HG02884 (cell line): ENCODE data around the gene ADGRF5.

ENCODE experiments used
- ATAC-seq: cut with Tn5 transposase; IDR thresholded peaks from one replicate; pipeline ENCODE4 v1.9.1; 2021; ENCODE audit warnings: mild to moderate bottlenecking, moderate library complexity; ENCODE audit not compliant: unreplicated experiment

ADGRF5 gene, protein sequence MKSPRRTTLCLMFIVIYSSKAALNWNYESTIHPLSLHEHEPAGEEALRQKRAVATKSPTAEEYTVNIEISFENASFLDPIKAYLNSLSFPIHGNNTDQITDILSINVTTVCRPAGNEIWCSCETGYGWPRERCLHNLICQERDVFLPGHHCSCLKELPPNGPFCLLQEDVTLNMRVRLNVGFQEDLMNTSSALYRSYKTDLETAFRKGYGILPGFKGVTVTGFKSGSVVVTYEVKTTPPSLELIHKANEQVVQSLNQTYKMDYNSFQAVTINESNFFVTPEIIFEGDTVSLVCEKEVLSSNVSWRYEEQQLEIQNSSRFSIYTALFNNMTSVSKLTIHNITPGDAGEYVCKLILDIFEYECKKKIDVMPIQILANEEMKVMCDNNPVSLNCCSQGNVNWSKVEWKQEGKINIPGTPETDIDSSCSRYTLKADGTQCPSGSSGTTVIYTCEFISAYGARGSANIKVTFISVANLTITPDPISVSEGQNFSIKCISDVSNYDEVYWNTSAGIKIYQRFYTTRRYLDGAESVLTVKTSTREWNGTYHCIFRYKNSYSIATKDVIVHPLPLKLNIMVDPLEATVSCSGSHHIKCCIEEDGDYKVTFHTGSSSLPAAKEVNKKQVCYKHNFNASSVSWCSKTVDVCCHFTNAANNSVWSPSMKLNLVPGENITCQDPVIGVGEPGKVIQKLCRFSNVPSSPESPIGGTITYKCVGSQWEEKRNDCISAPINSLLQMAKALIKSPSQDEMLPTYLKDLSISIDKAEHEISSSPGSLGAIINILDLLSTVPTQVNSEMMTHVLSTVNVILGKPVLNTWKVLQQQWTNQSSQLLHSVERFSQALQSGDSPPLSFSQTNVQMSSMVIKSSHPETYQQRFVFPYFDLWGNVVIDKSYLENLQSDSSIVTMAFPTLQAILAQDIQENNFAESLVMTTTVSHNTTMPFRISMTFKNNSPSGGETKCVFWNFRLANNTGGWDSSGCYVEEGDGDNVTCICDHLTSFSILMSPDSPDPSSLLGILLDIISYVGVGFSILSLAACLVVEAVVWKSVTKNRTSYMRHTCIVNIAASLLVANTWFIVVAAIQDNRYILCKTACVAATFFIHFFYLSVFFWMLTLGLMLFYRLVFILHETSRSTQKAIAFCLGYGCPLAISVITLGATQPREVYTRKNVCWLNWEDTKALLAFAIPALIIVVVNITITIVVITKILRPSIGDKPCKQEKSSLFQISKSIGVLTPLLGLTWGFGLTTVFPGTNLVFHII (N-terminal part only)

DNA sequence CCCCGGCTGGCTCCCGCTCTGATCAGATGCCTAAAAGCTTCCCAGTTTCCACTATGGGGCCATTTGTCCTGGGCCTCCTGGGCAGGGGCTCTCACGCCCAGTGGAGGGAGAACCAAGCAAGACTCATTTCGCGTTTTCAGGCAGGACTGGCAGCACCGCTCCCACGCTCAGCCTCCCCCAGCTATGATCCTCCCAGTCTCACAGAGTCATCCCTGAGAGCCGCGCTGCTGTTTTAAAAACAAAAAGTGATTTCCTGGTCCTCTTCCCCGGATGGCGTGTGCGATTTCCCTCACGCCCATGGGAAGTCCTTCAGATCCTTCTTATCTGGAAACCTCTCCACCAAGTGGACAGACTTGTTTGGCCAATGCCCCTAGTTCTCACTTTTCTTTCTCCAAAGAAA is at the start of gene ADGRF5:
Gene ADGRF5 (minus strand): TSS at position 208 of the 400 bp plus-strand sequence. CDS start 15,176 bp downstream, outside the sequence.
- ATAC-seq: no peak

DNA sequence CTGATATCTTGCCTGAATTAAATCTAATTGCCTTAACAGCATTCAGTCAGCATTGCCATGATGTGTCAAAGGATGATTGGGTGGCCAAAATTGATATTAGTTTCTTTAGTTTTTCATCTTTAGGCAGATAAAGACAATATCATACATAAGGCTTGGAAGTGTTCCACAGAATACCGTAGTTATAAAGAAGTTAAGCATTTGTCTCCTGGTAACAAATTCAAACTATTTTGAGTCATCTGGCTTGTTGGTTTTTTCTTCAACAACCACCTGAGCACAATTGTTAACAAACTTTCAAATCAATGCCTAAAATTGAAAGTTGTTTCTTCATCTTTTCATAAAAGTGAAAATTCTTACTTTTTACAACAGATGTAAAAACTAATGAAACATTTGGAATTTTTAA is 47.5 kb upstream of the ADGRF5 start:
- no peak for ATAC-seq

DNA sequence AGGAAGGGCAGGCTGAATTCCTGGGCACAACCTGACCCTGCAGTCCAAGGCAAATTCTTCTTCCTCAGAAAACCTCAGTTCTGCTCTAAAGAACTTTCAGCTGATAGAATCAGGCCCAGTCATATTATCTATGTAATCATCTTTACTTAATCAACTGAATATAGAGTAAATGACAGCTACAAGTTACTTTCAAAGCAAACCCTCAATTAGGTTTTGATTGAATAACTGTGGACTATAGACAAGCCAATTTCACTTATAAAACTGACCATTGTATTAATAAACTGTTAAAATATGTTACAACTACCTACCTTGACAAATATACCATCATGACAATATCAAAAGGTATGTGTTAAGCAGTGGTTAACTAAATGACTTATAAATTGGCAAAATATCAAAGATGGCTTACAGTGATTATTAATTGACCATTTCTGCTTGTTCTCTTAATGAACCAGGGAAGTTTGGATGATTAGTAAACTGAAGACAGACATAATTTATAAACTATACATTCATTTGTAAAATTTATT is 46.1 kb upstream of the ADGRF5 start:
- ATAC-seq: no peak

DNA sequence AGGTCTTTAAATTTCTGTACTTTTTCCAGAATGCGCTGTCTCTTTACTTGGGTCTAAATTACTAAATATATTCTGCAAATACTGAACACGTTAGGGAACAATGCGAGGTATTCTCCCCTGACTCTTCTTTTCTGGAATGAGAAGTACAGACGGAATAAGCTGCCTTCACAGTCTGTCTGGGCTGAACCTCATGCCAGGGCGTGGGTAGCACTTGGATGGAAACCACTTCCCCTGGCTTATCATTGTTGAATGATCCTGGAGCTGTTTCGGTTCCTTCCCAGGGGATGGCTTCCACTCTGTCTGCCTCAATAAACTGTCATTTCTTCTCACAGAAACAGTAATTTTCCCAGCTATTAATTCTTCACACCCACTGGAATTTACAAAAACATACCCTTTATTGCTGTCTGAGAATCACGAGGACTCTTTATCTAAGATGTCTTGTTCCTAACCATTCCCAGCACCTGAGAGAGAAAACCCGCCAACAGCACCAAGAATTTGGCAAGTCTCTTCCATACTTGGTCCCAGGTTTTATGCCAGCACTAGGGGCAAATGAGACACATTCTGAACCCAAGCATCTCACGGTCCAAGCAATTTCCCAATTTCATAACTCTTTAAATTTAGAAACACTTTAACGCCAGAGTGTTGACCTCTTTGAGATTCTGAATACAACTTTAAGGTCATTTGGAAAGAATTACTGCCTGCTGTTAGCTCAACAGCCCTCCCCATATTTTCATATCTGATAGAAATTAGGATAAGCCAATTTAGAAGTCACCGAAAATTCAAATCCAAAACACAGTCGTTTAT is 43.2 kb upstream of the ADGRF5 start:
- no peak for ATAC-seq

DNA sequence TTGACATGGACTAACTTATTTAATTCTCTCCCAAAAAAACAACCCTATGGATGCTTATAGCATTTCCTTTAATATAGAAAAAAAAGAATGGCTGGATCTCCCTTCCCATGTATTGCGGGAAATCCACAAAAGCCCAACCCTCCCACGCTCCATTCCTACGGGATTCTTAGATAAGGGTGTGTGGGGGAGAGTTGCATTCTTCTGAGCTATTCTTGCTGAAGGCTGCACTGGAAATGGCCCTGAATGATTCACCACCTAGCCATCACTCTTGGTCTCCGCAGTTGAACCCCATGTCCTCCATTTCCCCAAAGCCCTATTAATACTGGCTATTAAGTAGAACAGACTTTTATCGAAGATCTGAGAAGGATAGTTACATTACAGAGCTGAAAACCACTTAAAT is 41.9 kb upstream of the ADGRF5 start:
- ATAC-seq: no peak

DNA sequence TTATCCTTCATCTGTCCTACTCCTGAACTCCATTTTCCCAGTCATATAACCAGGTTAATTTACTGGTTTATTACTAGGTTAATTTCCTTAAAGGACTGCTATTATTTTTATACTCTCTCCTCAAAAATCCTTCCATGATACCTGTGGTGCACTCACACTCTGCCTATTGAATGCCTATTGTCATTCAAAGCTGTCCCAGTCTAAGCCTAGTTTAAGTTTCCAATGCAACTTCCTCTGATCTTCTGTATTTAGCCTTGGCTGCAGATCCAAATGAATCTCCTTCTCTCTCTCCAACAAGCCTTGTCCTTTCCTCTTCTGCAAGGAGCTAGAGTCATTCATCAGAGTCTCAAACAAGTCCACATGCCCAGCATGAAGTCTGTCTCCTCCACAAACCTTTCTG is 41.3 kb upstream of the ADGRF5 start:
- no peak for ATAC-seq

DNA sequence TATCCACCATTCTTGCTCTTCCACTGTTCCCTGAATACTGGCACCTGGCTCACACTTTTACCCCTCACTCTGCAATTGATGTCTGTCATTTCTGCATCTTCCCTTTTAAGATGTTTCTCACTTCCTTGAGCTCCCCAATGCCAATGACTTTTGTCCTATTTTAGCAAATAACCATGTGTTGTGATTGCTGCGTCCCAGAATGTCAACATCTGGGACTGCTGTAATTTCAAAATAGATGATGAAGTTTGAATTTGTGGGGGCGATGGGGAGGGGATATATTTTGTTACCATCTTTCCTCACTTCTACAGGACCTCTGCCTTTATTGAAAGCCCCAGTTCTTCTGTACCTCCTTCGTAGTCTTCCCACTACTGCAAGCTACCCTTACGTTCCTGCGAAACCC is 40.0 kb upstream of the ADGRF5 start:
- ATAC-seq: no peak

DNA sequence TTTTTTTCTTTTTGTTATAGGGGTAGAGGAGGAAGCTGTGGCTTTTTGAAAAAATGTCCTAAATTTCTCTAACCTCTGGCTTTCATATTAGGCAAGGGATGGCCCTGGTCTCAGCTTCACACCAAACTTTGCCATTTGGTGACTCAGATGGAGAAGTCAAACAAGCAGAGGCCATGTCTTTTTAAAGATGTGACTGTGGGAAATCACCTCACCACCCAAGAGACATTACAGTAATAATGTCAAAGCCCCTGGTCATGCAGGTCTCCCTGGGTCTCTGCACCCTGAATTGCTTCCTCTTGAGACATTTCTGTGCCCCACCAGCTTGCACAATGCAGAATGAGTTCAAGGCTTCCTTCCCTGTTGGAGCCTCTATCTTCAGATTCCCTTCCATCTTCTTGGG is 39.5 kb upstream of the ADGRF5 start:
- no peak for ATAC-seq

DNA sequence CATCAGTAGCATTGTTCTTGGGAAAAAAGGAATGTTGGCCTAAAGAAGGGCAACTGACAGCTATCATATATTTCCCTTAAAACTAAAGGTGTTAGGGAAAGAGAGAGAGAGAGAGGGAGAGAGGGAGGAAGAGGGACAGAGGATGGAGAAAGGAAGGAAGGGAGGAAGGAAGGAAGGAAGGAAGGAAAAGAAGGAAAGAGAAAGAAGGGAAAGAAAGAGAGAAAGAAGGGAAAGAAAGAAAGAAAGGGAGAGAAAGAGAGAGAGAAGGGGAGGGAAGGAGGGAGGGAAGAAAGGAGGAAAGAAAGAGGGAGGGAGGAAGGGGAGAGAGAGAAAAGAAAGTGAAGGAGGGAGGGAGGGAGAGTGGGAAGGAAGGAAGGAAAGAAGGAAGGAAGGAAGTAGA is 37.7 kb upstream of the ADGRF5 start:
- ATAC-seq: no peak

DNA sequence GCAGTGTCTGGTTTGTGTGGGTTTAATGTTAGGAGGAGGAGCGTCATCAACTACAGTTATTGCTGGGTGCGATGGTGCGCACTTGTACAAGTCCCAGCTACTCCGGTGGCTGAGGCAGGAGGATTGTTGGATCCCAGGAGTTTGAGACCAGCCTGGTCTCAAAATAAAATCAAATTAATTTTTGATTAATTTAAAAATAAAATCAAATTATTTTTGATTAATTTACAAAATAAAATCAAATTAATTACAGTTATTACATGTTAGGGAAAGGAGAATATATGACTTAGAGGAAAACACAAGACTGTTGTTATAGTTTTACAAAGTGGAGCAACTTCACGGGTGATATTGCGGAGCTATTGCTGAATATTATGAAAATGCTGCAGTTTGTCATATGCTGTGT is 34.7 kb upstream of the ADGRF5 start:
- no peak for ATAC-seq

DNA sequence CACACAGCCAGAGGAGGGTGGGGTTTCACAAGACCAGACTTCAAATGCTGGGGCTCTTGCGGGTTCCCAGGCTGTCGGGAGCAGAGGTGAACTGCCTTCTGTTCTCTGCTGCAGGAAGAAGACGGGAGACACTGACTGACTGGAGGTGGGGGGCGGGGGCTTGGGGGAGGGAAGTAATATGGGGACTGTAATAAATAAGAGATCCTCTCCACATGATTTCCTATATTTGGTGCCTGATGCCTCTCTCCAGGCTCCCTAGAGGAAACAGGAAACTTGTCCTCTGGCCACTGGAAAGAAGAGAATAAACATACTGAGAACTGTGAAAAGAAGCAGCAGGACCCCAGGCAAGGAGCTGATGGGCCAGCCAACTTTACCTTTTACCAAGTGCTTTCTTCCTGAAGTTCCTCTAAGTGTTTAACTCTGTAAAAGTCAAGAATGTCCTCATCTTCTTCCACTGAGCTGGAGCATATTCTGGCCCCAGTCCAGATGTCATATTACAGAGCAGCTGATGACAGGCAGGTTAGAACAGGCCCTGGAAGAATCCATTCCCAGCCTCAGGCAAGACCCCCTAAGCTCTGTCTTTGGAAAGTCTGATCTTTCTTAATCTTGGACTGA is 33.2 kb upstream of the ADGRF5 start:
- no peak for ATAC-seq

DNA sequence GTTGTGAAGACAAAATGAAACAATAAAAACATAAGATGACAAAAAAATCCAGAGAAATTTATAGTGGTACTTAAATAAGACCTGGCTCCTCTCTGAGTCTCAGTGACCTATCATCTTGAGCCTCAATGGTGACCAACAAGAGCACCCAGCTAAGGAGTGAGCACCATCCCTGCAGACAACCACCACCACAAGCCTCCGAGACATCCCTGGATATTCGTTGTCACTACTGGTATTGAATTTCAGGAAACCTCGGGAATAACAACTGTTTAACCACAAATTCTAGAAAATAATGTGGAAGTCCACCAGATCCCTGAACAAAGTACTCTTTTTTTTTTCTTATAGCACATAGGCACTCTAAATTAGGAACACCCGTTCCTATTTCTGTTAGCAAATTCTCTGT is 32.2 kb upstream of the ADGRF5 start:
- no peak for ATAC-seq

DNA sequence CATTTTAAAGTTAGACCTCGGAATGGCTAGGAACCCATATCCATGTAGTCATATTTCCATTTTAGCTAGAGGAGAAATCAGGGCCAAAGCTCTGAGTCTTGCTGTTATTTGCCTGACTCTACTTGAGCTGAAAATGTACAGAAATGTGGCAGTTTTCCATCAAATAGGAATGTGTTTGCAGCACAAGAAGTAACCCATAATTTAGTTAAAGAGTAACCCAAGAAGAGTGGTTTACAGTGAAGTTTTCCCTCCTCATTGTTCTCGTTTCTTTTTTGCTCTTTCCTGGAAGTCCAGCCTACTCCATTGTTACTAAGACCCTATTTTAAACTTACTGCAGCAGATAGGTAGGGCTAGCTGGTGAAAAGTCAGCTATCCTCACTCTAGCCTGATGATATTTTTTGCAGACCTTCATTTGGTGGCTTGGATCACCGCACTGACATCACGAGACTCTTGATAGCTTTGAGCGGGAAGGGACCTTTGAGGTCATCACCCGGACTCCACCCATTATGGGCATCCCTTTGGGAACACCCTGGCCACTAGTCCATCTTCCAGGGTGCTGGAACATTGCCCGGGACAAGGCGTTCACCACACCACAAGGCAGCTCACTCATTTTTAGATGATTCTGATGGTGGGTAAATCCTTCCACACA is 28.0 kb upstream of the ADGRF5 start:
- ATAC-seq: no peak

DNA sequence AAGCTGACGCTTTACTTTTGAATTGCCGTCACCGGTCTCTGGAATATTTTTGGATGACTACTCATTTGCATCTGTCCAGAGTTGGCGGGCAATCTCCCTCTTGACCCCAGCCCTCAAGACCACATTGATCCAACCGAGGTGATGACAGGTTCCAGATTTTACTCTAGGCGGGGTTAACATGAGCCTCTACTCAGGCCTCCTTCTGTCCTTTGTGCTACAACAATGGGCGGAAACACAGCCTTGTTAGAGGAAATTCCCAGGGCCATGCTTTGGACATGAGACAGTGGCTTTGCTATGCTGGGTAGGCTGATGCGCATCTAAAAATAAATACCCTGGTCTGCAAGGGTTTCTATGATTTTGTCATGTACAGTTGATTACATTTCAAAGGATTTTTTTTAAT is 27.0 kb upstream of the ADGRF5 start:
- no peak for ATAC-seq

DNA sequence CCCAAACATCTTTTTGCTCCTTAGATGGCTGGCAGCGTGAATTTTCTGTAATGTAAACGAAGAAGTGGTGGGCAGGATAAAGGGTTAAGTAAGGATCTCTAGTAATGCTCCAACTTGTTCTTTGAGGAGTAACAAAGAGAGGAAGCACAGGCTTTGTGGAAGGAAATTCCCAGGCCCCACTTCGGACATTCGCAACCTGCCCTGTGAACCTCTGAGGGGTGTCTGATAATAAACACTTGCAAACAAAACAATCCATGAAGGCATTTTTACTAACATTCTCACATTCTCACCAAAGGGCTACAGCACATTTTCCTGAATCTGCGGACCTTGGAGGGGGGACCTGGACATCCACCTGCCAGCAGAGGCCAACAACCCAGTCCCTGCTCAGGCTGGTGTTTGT is 25.8 kb upstream of the ADGRF5 start:
- ATAC-seq: no peak

DNA sequence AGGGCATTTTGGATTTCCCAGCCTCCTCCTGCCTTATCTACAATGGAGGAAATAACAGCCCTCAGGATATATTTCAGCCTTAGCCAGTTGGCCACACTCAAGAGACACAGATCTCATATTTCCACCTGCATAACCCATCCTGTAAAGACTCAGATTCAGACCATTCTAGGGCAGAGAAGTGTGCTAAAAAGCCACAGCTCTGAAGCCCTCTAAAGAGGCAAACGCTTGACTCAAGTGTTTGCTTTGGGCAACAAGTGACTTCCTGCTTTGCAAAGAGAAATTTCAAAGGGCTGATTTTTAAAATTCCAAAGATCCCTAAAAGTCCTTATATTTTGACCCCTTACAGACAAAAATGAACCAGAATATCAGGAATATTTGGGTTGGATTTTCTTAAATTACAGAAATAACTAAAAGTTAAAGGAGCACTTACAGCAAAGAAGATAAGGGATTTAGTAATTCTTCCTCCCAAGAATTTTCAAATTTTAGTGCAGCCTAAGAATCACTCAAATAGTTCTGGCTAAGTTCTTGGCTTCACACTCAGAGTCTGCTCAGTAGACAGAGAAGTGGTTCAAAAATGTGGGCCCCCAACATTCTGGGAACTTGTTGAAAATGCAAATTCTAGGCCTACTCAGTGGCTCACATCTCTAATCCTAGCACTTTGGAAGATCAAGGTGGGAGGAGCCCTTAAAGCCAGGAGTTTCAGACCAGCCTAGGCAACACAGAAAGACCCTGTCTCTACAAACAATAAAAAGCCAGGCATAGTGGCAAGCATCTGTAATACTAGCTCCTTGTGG is 18.9 kb upstream of the ADGRF5 start:
- ATAC-seq: no peak

DNA sequence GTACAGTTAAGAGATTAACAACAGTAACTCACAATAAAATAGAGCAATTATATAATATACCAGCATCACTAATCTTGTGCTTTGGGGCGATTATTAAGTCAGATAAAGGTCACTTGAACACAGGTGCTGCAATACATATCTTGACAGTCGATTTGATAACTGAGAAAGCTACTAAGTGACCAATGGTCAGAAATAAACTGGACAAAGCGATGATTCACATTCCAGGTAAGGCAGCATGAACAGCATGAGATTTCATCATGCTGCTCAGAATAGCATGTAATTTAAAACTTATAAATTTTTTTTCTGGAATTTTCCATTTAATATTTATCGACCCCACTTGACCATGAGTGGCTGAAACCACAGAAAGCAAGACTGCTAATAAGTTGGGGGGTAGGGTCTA is 15.9 kb upstream of the ADGRF5 start:
- no peak for ATAC-seq

DNA sequence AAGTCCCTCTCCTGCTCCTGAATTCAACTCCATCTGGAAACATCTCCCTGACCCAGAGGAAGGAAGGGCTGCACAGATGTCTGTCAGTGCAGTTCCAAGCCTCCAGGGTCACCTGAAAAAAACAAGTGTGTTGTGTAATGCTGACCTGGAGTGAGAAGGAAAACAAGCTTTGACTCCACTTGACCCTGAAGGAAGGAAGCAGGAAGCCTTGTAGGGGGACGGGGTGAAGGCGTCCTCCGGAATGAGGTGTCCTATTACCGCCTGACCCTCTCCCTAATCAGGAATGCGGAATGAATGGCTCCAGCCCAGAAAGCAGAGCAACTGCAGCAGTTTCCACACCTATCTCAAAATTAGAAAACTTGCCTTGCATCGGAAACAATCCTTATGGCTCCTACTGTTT is 13.9 kb upstream of the ADGRF5 start:
- no peak for ATAC-seq

DNA sequence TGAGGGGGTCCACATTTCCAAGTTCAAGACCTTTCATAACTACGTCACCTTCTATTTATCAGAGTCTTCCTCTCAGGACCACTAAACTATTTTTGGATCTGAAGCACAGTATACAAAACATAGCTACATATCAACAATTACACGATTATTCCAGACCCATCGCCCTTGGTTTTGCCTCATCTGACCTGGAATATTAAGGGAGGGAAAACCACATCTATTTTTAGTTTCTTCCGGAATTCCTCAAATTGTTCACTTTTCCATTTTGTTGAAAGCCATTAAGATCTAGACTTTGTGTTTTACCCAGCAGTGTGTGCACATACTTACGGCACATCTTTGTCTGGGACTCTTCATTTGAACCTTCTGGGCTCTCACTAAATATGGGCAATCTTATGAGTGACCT is 12.0 kb upstream of the ADGRF5 start:
- no peak for ATAC-seq
